ENCODE measurements around the gene ACBD4. TPM values are rescaled to one million over a fixed set of nuclear protein-coding genes. Genes with fewer than 3 reads are reported as not detected.
A peak's percentile ranks its signal among the peaks of the same experiment; 100 is the strongest.

The ACBD4 gene
- total and polyA plus RNA-seq, 10 of the 15 experiments (the other 5 are each of a cell fraction or from before 2014, with no cell fraction given) = 0.20 to 13.8 (median 6.9) TPM

GRCh38 chr17:45148183-45149036, 12.9 kb downstream of the ACBD4 start, which contains the start of gene HEXIM1 (continued):
- no peak for TF ChIP-seq ETV6 (conservative IDR thresholded peaks at IDR 0.05 in 1 of 2, IDR thresholded peaks at IDR 0.05 in 1 of 2; ENCODE audit: borderline replicate concordance in 1 of 2, low read depth in 1 of 2)
- TF ChIP-seq TBL1XR1 (IDR thresholded peaks at IDR 0.05; ENCODE audit: low read depth, low read length) = no peak; the same call in none of the 2 replicates
- TF ChIP-seq SRF (IDR thresholded peaks at IDR 0.05; ENCODE audit: low read depth in 2 of 2, low read length in 2 of 2) = peak in 1 of 2 experiments; percentile 49; a peak in 1 of 4 replicates
- peak; percentile 100 for TF ChIP-seq PML (IDR thresholded peaks at IDR 0.05; ENCODE audit: low read length)
- no peak; the same call in 1 of the 2 replicates for TF ChIP-seq NFXL1 (IDR thresholded peaks at IDR 0.05; ENCODE audit: borderline replicate concordance)
- peak; percentile 95 for TF ChIP-seq IKZF1 (conservative IDR thresholded peaks at IDR 0.05)
- TF ChIP-seq, protein P1, sequence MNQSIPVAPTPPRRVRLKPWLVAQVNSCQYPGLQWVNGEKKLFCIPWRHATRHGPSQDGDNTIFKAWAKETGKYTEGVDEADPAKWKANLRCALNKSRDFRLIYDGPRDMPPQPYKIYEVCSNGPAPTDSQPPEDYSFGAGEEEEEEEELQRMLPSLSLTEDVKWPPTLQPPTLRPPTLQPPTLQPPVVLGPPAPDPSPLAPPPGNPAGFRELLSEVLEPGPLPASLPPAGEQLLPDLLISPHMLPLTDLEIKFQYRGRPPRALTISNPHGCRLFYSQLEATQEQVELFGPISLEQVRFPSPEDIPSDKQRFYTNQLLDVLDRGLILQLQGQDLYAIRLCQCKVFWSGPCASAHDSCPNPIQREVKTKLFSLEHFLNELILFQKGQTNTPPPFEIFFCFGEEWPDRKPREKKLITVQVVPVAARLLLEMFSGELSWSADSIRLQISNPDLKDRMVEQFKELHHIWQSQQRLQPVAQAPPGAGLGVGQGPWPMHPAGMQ (IDR thresholded peaks at IDR 0.05; ENCODE audit: borderline replicate concordance) = peak; percentile 65
- no peak for TF ChIP-seq ZNF622 (IDR thresholded peaks at IDR 0.05)
- TF ChIP-seq PAX5 (IDR thresholded peaks at IDR 0.05; ENCODE audit: borderline replicate concordance, low read depth, low read length) = peak; percentile 66
- TF ChIP-seq EGR1 (IDR thresholded peaks at IDR 0.05; ENCODE audit: borderline replicate concordance in 1 of 2, low read depth in 2 of 2, low read length in 2 of 2) = peak; percentile 44 to 61
- no peak for TF ChIP-seq SREBF1 (IDR thresholded peaks at IDR 0.05; ENCODE audit: low read length)
- peak; percentile 95 for TF ChIP-seq NRF1 (conservative IDR thresholded peaks at IDR 0.05; ENCODE audit: low read depth, low read length)

All from GM12878 (cell line).